HG02798 (cell line): ENCODE data around the gene CANT1.

ENCODE experiments used
- ATAC-seq: cut with Tn5 transposase; IDR thresholded peaks from one replicate; pipeline ENCODE4 v1.9.1; 2021; ENCODE audit warnings: mild to moderate bottlenecking; ENCODE audit not compliant: unreplicated experiment, poor library complexity

The CANT1 gene

DNA sequence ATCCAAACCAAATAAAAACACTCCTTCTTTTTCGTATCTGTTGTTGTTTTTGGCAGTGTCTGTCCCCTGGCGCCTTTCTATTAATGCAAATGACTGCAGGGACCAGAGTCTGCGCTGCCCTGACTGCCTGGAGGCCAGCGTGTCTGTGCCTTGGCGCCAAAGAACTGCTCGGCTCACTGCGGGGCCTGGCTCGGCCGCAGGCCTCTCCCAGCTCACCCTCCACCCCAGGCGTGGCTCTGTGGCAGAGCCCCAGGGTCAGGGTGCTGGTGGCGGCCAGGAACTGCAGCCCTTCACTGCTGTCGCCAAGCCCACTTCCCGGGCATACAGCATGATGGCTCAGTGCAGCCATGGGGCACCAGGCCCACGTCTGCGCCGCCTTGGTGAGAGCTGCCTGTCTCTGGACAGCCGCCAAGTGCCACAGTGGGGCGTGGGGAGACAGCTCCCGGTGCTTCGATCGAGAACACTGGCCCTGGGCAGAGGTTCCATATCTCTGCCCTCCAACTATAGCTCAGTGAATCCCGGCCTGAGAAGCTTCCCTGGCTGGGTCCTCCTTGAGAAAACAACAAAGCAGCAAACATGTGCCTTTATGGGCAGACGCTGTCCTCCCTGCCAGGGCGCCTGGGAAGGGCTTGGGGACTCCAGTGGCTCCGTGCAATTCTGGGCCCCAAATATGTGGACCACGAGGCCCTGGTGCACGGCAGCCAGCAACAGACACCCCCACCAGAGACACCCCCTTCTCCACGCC is 11.1 kb downstream of the CANT1 start:
- ATAC-seq: no peak

DNA sequence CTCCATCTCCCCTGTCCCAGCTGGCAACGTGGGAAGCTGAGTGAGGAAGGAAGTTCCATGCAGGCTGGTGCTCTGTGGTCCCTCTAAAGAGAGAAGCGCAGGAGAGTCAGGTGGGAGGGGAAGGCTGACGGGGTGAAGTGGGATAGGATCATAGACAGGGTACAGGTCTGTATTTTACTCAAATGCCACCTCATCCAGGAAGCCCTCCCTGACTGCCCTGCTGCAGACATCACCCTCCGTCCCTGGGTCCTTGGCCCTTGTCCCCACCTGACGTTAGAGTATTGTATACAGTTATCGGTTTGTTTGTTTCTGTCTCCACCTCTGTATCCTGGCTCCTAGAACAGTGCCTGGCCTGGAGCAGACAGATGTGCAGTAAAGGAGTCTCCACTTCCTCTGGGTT is 11.7 kb downstream of the CANT1 start:
- no peak for ATAC-seq

DNA sequence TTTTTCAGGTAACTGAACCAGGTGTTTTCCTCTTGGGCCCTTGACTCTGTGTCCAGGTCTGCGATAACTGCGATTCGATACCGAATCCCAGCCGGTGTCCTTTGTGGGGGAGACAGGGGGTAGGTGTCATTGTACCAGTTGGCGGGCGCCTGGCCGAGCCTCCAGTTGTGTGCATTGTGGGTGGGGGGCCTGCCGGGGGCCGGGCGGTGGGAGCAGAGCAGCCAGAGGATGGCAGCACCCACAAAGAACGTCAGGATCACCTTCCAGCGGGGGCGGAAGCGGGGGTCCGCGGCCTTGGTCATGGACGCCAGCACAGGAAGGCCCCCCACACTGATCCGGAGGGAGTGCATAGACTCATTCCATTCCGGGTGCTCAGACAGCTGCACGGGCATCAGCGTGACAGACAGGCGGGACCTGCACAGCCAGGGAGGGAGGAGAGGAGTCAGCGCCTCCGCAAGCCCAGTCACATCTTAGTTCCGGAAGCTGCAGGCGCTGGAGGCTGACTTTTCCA is 12.3 kb downstream of the CANT1 start:
- ATAC-seq: no peak

DNA sequence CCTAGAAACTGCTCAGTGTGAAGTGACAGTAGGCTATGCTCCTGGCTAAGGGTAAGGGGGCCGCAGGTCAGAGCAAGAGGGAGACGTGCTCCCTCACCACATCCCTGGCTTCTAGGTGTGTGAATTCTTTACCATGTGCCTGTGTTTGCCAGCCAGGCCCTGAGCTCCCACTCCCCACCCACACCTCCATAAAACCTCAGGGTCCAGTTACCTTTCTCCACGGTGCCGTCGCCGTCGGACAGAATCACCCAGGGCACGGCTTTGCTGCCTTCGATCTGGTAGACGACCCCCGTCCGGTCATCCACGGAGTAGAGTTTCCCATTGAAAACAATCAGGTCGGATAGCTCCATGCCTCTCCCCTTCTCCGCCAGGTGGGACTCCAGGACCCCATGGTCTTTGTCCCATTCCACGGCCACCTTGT is 12.8 kb downstream of the CANT1 start:
- ATAC-seq: no peak

DNA sequence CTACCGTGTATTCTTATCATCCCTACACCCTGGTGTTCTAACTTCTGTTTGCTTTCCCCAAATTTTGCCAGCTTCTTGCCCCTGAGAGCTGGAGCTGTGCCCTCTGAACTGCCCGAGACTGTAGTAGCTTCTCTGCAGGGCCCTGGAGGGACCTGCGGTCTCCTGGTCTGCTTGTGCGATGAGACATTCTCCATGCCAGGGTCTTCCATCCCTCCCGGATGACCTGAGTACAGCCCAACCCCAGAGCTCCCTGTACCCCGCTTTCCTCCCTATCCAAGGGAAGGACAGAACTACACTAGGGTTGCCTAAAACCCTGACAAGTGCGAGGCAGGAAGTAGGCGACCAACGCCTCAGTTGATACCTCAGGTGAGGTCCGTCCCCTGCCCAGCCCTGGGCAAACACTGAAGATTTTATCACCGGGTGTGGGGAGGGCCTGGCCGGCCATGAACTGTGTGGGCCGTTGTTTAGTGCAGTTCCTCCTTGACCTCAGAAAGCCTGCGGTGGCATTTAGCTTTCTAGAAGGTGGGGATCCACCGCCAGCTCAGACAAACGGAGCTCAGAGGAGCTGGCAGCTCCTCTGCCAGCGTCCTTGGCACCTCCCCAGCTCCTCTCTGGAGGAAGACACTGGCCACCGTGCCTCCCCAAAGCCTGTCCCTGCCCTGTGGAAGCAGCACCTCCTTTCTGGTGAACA is 13.7 kb downstream of the CANT1 start:
- no peak for ATAC-seq

DNA sequence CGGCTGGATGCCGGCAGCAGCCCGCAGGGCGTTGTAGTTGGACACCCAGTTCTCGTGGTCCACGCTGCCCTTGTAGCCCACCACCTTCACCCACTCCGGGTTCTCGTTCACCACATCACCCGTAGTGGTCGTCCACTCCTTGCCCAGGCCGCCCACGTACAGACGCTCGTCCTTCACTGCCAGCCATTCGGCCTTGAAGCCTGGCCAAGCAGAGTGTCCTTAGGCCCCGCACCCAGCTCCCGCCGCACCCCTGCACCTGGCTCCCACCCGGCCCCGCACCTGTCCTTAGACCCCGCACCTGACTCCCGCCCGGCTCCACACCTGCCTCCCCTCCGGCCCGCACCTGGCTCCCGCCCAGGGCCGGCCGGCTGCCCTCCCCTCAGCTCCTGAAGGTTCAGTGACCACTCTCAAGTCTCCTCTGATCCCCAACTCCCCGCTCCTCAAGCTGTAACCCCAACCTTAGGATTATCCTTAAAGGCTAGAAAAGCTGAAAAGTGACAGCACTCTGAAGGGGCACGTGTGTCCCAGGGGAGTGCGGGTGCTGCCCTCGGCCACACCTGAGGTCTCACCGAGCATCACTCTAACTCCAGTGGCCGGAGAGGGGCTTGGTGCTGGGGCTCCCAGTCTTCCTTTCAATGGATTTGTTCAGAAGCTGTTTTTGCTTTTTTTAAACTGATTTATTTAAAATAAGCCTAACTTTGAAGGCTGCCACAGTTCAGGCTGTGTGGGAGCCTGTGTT is 14.4 kb downstream of the CANT1 start:
- ATAC-seq: no peak

DNA sequence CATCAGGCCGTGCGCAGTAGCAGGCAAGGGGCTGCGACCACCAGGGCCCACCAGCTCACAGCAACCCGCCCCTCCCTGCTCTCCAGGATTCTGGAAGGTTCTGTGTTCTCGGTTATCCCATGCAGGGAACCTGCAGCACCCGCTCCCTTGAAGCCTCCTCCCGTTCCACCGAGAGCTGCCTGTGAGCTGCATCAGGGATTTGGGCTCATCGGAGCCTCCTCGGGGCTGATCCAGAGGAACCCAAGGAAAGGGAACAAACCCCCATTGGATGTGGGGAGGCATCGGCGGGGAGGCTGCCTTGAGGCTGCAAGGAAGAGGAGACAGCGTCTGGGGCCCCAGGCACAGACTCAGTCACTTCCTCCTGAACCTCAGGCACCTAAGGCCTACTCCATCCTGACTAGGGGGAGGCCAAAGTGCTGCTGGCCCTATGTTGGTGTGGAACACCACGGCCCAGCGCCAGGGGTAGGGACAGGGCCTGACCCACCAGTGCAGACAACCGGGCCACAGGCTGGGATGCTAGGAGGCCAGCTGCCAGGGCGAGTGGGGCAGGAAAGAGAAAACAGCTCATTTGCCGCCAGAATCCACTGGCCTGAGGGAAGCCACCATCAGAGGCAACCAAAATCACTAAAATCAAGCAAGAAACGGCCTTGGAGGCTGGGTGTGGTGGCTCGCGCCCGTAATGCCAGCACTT is 15.4 kb downstream of the CANT1 start:
- ATAC-seq: no peak

DNA sequence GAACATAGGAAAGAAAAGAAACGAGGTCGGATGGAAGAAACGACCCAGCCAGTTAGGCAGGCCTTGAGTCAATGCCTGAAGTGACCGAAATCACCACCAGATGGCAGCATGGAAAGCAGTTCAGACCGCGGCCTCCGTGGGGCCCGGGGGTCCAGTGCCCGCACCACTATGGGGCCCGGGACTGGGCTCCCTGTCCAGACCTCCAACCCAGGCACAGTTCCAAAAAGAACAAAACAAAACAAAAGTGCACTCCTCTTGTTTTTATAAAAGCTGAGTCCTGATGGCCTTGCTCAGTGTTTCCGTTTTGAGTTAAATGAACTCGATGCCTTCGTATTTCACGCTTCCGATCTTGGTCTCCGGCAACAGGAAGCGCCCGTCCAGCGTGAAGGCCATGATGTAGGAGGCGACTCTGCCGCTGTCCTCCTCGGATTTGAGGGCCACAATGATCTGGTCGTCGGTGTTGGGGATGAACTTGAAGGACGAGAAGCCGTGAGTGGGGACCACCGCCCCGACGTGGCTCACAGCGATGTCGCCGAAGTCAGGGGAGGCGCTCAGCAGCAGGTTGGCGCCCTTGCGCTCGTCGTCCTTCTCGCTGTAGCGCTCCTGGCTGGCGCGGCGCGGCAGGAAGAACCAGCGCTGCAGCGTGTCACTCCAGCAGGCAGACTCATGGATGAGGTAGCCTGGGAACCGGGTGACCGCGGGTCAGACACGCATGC is 16.2 kb downstream of the CANT1 start:
- ATAC-seq: no peak

DNA sequence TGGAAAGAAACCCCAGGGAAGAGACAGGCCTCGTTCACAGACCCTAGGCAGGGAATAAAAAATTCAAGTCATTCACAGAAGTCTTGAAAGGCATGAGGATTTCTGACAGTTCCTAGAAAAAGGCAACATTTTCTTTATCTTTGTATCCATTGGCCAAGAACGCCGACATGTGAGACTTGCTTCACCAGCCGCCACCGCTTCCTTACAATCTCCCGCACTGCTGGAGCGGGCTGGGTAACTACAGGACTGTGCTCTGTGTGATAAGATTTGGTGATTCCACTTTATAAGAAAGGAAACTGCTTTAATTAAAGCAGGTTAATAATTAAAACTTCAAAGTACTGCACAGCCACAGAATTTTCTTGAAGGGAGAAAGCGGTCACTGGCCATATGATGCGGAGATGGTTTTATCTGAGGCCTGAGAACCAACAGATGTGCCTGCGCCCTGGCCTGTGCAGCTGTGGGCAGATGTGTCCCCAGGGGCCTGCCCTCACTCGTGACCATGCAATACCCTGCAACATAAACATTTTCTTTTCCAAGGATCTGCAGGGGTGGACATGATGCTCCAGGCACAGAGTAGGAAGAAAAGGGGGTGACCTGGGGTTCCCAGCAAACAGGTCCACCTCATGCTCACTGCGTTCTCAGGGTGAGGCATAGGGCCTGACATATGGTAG is 16.9 kb downstream of the CANT1 start:
- ATAC-seq: no peak

DNA sequence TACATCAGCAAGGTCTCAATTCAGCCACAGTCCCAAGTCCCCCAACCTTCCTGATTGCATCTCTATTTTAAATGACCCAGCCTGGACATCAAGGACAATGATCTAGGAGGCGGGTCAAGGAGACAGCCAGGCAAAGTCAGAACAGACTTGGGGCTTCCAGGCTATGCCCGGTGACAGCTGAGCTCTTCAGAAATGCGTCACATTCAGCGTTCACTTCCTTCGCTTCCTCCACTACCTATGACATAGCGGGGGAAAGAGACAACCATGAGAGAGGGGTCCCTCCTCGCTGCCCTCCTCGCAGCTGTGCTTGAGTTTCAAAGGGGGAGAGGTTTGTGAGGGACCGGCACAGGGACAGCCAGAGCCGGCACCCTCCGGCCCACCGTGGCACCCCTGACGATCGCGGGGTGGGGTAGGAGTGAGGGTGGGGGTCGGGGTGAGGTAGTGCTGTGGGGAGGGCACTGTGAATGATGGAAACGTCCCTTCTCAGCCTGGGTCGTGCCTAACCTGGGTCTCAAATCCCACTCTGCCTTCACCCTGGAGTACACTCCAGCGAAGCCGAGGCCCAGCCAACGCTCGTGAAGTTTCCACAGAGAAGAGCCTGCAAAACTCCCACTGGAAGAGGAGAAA is 17.5 kb downstream of the CANT1 start:
- ATAC-seq: no peak

DNA sequence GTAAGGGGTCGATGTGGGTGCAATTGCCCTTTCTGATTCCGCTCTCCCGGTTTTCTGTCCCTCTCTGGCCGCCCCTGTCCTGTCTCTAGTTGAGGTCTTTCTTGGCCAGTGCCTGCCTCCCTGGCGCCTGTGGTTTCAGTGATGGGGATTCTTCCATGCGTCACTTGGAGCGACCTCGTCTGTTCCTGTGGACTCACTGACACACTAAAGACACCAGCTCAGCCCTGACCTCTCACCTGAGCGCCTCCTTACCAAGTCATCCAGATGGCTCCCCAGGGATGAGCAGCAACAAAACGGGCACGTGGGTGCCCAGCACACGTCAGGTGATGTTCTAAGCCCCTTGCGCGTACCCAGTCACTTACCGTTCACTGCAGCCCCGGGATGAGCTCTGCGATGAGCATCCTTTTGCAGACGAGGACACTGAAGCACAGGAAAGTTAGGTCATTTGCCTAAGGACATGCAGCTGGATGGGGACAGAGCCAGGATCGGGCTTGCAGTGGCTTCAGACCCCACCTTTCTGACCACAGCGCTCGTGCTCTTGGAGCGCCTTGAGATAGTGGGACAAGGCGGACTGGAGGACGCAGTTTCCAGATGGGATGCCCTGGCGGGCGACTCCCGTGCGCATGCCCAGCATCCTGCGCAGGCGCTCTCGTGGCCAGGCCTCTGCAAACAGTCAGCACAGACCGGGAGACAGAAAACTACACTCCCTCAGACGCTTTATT is 18.4 kb downstream of the CANT1 start:
- ATAC-seq: no peak

DNA sequence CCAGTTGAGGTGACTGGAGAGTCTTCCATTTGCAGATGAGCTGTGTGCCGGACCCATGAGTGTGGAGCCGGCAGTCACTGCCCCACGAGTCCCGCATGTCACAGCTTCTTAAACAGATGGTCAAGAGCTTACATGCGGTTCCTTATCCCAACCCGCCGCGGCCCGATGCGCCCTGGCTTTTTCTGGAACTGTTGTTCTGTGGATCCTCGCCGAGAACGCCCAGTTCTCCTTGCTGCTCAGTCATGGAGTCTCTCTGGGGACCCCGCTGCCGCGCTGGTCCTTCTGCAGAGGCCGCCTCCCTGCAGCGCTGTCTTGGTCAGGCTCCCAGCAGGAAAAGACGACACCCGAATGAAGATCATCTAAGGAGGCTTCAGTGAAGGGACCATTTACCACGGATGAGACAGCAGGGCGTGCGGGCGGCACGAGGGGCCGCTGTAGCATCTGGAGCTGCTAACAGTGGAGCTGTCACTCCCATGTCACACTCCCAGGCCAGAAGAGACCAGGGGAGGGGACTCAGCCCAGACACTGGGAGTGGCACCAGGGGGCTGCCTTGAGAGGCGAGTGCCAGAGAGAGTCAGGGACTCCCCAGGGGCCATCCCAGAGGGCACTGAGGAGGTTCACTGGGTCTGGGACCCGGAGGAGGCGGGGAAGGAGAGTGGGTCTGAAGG is 19.1 kb downstream of the CANT1 start:
- no peak for ATAC-seq

DNA sequence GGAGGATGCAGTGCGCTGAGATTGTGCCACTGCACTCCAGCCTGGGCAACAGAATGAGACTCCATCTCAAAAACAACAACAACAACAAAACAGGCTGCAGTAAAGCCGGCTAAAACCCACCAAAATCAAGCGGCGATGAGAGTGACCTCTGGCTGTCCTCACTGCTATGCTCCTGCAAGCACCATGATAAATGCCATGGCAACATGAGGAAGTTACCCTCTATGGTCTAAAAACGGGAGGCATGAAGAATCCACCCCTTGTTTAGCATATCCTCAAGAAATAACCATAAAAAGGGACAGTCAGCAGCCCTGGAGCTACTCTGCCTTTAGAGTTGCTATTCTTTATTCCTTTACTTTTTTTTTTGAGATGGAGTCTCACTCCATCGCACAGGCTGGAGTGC is 21.4 kb downstream of the CANT1 start:
- ATAC-seq: no peak

DNA sequence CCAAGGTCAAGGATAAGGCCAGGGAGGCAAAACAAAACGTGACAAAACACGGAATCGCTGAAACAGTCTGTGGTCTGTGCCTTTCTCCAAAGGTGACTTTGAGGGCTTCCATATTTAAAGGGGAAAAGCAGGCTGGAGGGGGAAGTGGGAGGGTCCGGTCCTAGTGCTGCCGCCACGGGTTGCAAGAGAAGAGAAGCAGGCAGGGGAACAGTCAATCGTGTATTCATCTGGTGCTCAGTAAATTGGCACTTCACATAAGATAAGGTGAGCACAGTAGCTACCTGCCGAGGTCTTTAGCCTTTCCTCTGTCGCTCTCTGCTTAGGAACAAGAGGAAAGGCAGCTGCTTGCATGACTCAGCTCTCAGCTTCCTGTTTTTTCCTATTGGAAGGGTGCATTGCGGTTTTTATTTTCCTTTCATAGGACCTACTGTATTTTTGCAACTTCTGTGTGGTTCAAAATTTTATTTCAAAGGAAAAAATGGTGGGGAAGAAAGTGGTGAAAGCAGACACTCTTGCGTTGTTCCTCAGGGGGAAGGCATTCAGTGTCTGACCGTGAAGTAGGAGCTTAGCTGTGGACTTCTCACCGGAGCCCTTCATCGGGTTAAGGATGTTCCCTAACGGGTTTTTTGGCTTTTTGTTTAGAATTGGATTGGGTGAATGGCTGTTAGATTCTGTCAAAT is 22.8 kb downstream of the CANT1 start:
- ATAC-seq: no peak

DNA sequence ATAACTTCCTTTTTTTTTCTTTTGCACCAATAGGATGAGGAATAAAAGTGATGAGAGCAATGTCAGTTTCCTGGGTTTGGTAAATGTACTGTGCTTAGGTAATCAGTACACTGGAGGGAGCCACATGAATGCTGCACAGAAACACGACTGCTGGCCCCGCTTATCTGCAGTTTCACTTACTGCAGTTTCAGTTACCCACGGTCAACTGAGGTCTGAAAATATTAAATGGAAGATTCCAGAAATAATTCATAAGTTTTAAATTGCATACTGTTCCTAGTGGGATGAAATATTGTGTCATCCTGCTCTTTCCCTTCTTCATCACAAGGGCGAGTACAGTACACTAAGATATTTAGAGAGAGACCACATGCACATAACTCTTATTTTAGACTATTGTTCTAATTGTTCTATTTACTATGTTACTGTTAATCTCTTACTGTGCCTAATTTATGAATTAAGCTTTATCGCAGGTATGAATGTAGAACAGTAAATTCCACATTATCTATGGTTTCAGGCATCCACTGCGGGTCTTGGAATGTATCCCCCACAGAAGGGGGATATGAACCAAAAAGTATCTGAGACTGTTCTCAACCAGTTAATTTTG is 23.4 kb downstream of the CANT1 start:
- no peak for ATAC-seq

DNA sequence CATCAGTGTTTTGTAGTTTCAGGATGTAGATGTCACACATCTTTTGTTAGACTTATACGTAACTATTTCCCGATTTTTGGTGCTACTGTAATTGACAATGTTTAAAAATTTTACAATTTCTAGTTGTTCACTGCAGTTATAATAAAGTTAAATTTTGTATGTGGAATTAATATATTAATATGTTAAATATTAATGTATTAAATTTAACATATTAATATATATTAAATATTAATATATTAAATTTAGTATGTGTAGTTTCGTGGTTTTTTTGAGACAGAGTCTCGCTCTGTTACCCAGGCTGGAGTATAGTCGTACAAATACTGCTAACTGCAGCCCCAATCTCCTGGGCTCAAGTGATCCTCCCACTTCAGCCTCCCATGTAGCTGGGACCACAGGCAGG is 24.2 kb downstream of the CANT1 start:
- no peak for ATAC-seq
